Forelimb muscle (tissue), 1 donor: Measurements from ENCODE around the gene CTR9. TPM values are rescaled to one million over a fixed set of nuclear protein-coding genes. Genes with fewer than 3 reads are reported as not detected.
"Not testable (repeated sequence)": the region's sequence is repeated elsewhere in the genome, so short reads cannot be mapped to it uniquely, and the experiment has no call there.

Source experiments
- DNase-seq: peaks from one replicate; pipeline ENCODE4 v3.0.0-alpha.2; 2013; ENCODE audit warnings: low read depth
- polyA plus RNA-seq: library from polyadenylated mRNA; unstranded; fragments of 120-200 nt; gene quantifications from one replicate; pipeline ENCODE4 v1.2.1, GENCODE V29; 2013; ENCODE audit not compliant: insufficient read length

CTR9 gene
- polyA plus RNA-seq, 1 donor, result 28.7 TPM

GRCh38 chr11:10822491-10822890 lies 71.4 kb downstream of the CTR9 start:
- DNase-seq, result not testable (repeated sequence)

GRCh38 chr11:10823152-10823579 lies 72.1 kb downstream of the CTR9 start:
- DNase-seq, result no peak

GRCh38 chr11:10824888-10825287 lies 73.8 kb downstream of the CTR9 start:
- DNase-seq, result no peak

- no peak for DNase-seq
Observed at GRCh38 chr11:10828402-10828801, 77.4 kb downstream of the CTR9 start.

GRCh38 chr11:10829139-10829538 lies 78.1 kb downstream of the CTR9 start:
- DNase-seq, result no peak

Other genes starting within 250 kb of the CTR9 start
- 23.0 TPM for gene RNF141, start 210.1 kb upstream of the CTR9 start, polyA plus RNA-seq
- 66.6 TPM for gene LYVE1, start 182.6 kb upstream of the CTR9 start, polyA plus RNA-seq
- 4.9 TPM for gene IRAG1, start 57.5 kb upstream of the CTR9 start, polyA plus RNA-seq
- gene EIF4G2, start 57.7 kb downstream of the CTR9 start, polyA plus RNA-seq, result 709 TPM
- 74.9 TPM for gene ZBED5, start 106.8 kb downstream of the CTR9 start, polyA plus RNA-seq